Neural cell (in vitro differentiated cells): ENCODE data around the gene TNRC6A. TPM values are rescaled to one million over a fixed set of nuclear protein-coding genes. Genes with fewer than 3 reads are reported as not detected.

ENCODE experiments used
- H2AFZ ChIP-seq: fragments of 200-600, 300-800 bp; sonication (generic), shearing (Covaris generic); 2 replicates; pipeline ENCODE4 v1.6.0; 2014; ENCODE audit warnings: low read depth, mild to moderate bottlenecking, antibody characterized with exemption, low read length, moderate library complexity
- H3F3A ChIP-seq: fragments of 200-600 bp; shearing (Covaris generic); 2 replicates; pipeline ENCODE4 v1.6.1; 2016; ENCODE audit warnings: mild to moderate bottlenecking, moderate library complexity, mixed read lengths, antibody characterized with exemption, low read length; ENCODE audit not compliant: insufficient read depth, poor library complexity, severe bottlenecking
- H3K27ac ChIP-seq: fragments of 200-600, 300-800 bp; sonication (generic), shearing (Covaris generic); 2 replicates; pipeline ENCODE4 v1.5.1; 2014; ENCODE audit warnings: mild to moderate bottlenecking, low read length, moderate library complexity
- H3K27me3 ChIP-seq: fragments of 300-800, 200-600 bp; sonication (generic), shearing (Covaris generic); 2 replicates; pipeline ENCODE4 v1.6.0; 2014; ENCODE audit warnings: mild to moderate bottlenecking, low read depth, low read length, moderate library complexity; ENCODE audit not compliant: insufficient read depth
- H3K36me3 ChIP-seq: fragments of 300-800, 200-600 bp; sonication (generic), shearing (Covaris generic); 2 replicates; pipeline ENCODE4 v1.5.1; 2014; ENCODE audit warnings: mild to moderate bottlenecking, antibody characterized with exemption, low read length, moderate library complexity; ENCODE audit not compliant: insufficient read depth
- H3K4me2 ChIP-seq: fragments of 300-800, 200-600 bp; sonication (generic), shearing (Covaris generic); 2 replicates; pipeline ENCODE4 v1.6.0; 2014; ENCODE audit warnings: mild to moderate bottlenecking, low read length
- H3K4me3 ChIP-seq: fragments of 300-800, 200-600 bp; sonication (generic), shearing (Covaris generic); 2 replicates; pipeline ENCODE4 v1.5.1; 2014; ENCODE audit warnings: mild to moderate bottlenecking, low read length, moderate library complexity
- H3K79me2 ChIP-seq: fragments of 200-600 bp; shearing (Covaris generic); replicated peaks from 2 replicates; pipeline ENCODE4 v1.6.0; 2014; ENCODE audit warnings: mild to moderate bottlenecking, low read length, moderate library complexity; ENCODE audit not compliant: insufficient read depth
- H3K9ac ChIP-seq: fragments of 300-800, 200-600 bp; sonication (generic), shearing (Covaris generic); 2 replicates; pipeline ENCODE4 v1.6.1; 2016; ENCODE audit warnings: mild to moderate bottlenecking, low read length, mixed read lengths
- H3K9me2 ChIP-seq: fragments of 200-600 bp; shearing (Covaris generic); 2 replicates; pipeline ENCODE4 v1.6.1; 2016; ENCODE audit warnings: mild to moderate bottlenecking, low read length, mixed read lengths; ENCODE audit not compliant: insufficient read depth
- H3K9me3 ChIP-seq: fragments of 200-600, 300-800 bp; sonication (generic), shearing (Covaris generic); 2 replicates; pipeline ENCODE4 v1.6.1; 2016; ENCODE audit warnings: mild to moderate bottlenecking, mixed run types, low read length, moderate library complexity, mixed read lengths
- H4K20me1 ChIP-seq: fragments of 200-600 bp; shearing (Covaris generic); 2 replicates; pipeline ENCODE4 v1.6.1; 2016; ENCODE audit warnings: mild to moderate bottlenecking, mixed run types; ENCODE audit not compliant: insufficient read depth
- EP300 ChIP-seq: fragments of 450-650 bp; conservative IDR thresholded peaks from 2 replicates; pipeline ENCODE4 v1.6.1; 2014; ENCODE audit warnings: antibody characterized with exemption, mild to moderate bottlenecking, moderate library complexity; ENCODE audit not compliant: poor library complexity, severe bottlenecking
- EZH2 ChIP-seq: fragments of 200-600, 300-800 bp; shearing (Covaris generic), sonication (generic); IDR thresholded peaks from 2 replicates; pipeline ENCODE4 v1.6.1; 2014; ENCODE audit warnings: antibody characterized with exemption, low read length, borderline replicate concordance, mild to moderate bottlenecking; ENCODE audit not compliant: insufficient read depth, poor library complexity, severe bottlenecking
- MXI1 ChIP-seq: fragments of 450-650 bp; conservative IDR thresholded peaks from 2 replicates; pipeline ENCODE4 v1.6.1; 2014; ENCODE audit warnings: antibody characterized with exemption, mild to moderate bottlenecking; ENCODE audit not compliant: poor library complexity, severe bottlenecking
- POLR2AphosphoS5 ChIP-seq: IDR thresholded peaks from 2 replicates; pipeline ENCODE4 v1.6.1; 2012
- RAD21 ChIP-seq: fragments of 450-650 bp; conservative IDR thresholded peaks from 2 replicates; pipeline ENCODE4 v1.6.1; 2014; ENCODE audit warnings: antibody characterized with exemption, mild to moderate bottlenecking, moderate library complexity
- REST ChIP-seq: IDR thresholded peaks from 2 replicates; pipeline ENCODE4 v1.6.1; 2012; ENCODE audit warnings: borderline replicate concordance
- SMC3 ChIP-seq: fragments of 450-650 bp; conservative IDR thresholded peaks from 2 replicates; pipeline ENCODE4 v1.6.1; 2014; ENCODE audit warnings: antibody characterized with exemption, mild to moderate bottlenecking, moderate library complexity; ENCODE audit not compliant: poor library complexity
- TAF1 ChIP-seq: IDR thresholded peaks from 2 replicates; pipeline ENCODE4 v1.6.1; 2012; ENCODE audit warnings: low read depth
- polyA plus RNA-seq: library from polyadenylated mRNA; depleted of rRNA; stranded (reverse); fragments of >200 nt; gene quantifications from 2 replicates; pipeline ENCODE4 v1.2.3, GENCODE V29; 2014
- TF ChIP-seq, protein P1 (sequence below): fragments of 450-650 bp; IDR thresholded peaks from 2 replicates; pipeline ENCODE4 v1.5.1; 2014; ENCODE audit warnings: antibody characterized with exemption, mild to moderate bottlenecking, moderate library complexity; ENCODE audit not compliant: poor library complexity, severe bottlenecking

Gene TNRC6A
- polyA plus RNA-seq, 1 donor from 2014 or later = 32.1 TPM

DNA sequence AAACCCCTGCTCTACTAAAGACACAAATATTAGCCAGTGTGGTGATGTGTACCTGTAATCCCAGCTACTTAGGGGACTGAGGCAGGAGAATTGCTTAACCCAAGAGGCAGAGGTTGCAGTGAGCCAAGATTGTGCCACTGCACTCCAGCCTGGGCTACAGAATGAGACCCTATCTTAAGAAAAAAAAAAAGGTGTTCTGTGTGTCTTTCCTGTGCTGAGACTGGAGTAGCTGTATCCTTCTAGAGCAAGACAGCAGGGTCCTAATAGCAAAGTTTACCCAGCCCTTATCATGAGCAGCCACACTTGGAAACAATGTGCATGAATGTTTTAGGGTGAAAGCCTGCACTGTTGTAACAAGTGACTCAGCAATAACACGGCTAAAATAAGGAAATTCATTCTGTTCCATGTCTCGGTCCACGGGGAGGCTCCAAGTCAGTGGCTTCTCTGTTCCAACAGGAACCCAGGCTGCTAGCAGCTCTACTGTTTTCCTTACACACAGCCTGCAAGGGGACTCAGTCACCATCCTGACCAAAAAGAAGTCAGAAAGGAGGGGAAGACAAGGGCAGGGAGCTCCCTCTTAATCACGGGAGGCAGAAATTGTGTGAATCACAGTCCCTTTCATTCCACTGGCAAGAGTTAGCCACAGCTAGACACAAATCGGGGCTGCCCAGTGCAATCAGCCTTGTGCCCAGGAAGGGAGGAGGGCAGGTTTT is 109.3 kb downstream of the TNRC6A start:
- H3K9ac ChIP-seq = no peak overlapping the region
- no peaks in the 10 kb centered on the region for H3K36me3 ChIP-seq
- H3K9me2 ChIP-seq = no peaks in the 10 kb centered on the region
- H3F3A ChIP-seq = no peaks in the 10 kb centered on the region
- TF ChIP-seq EZH2 = no peak
- no peak for TF ChIP-seq MXI1
- TF ChIP-seq, protein P1, sequence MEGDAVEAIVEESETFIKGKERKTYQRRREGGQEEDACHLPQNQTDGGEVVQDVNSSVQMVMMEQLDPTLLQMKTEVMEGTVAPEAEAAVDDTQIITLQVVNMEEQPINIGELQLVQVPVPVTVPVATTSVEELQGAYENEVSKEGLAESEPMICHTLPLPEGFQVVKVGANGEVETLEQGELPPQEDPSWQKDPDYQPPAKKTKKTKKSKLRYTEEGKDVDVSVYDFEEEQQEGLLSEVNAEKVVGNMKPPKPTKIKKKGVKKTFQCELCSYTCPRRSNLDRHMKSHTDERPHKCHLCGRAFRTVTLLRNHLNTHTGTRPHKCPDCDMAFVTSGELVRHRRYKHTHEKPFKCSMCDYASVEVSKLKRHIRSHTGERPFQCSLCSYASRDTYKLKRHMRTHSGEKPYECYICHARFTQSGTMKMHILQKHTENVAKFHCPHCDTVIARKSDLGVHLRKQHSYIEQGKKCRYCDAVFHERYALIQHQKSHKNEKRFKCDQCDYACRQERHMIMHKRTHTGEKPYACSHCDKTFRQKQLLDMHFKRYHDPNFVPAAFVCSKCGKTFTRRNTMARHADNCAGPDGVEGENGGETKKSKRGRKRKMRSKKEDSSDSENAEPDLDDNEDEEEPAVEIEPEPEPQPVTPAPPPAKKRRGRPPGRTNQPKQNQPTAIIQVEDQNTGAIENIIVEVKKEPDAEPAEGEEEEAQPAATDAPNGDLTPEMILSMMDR = no peak
- TF ChIP-seq POLR2AphosphoS5 = no peak
- no peak for TF ChIP-seq TAF1
- no peak for TF ChIP-seq REST
- no peak for TF ChIP-seq EP300
- no peak for TF ChIP-seq SMC3
- no peak for TF ChIP-seq RAD21
- no peak overlapping the region for H3K4me2 ChIP-seq
- H3K27me3 ChIP-seq = no peaks in the 10 kb centered on the region
- H3K4me3 ChIP-seq = no peak overlapping the region
- no peaks in the 10 kb centered on the region for H4K20me1 ChIP-seq
- no peak overlapping the region for H3K27ac ChIP-seq
- H2AFZ ChIP-seq = no peak overlapping the region
- no peaks in the 10 kb centered on the region for H3K9me3 ChIP-seq
- no peaks in the 10 kb centered on the region for H3K79me2 ChIP-seq

GRCh38 chr16:24839347-24839972 is 110.0 kb downstream of the TNRC6A start:
- H3K9ac ChIP-seq = no peak overlapping the region
- no peaks in the 10 kb centered on the region for H3K9me2 ChIP-seq
- H3K4me2 ChIP-seq = no peak overlapping the region
- no peaks in the 10 kb centered on the region for H4K20me1 ChIP-seq
- H3K79me2 ChIP-seq = no peaks in the 10 kb centered on the region
- H3K36me3 ChIP-seq = no peaks in the 10 kb centered on the region
- H3F3A ChIP-seq = no peaks in the 10 kb centered on the region
- no peak overlapping the region for H3K4me3 ChIP-seq
- no peaks in the 10 kb centered on the region for H3K9me3 ChIP-seq
- no peak overlapping the region for H2AFZ ChIP-seq
- TF ChIP-seq EP300 (no peak), EZH2 (no peak), MXI1 (no peak), POLR2AphosphoS5 (no peak), SMC3 (no peak), RAD21 (no peak), TAF1 (no peak), REST (no peak)
- TF ChIP-seq, protein P1 = no peak
- no peak overlapping the region for H3K27ac ChIP-seq
- no peaks in the 10 kb centered on the region for H3K27me3 ChIP-seq
